ENCODE results near the gene NFASC.

NFASC gene

GRCh38 chr1:204997591-204998355 lies 127.1 kb downstream of the NFASC start:
- DNase-seq (ENCODE audit: insufficient read length, low spot score) (no peak), FAIRE-seq (no peak)
- TF ChIP-seq TAF1 (IDR thresholded peaks at IDR 0.05; ENCODE audit: low read depth, low read length) (no peak), POLR2AphosphoS5 (IDR thresholded peaks at IDR 0.05; ENCODE audit: low read depth, low read length) (no peak), SPI1 (IDR thresholded peaks at IDR 0.05; ENCODE audit: low read depth, low read length) (no peak), POU2F2 (IDR thresholded peaks at IDR 0.05; ENCODE audit: low read depth, low read length) (no peak), PAX5 (IDR thresholded peaks at IDR 0.05; ENCODE audit: insufficient read depth, low read length, severe bottlenecking) (no peak), POLR2A (IDR thresholded peaks at IDR 0.05; ENCODE audit: low read depth, low read length) (no peak)

GRCh38 chr1:205001162-205001561 lies 130.5 kb downstream of the NFASC start:
- TF ChIP-seq POLR2A (IDR thresholded peaks at IDR 0.05; ENCODE audit: low read depth, low read length): no peak
- TF ChIP-seq SPI1 (IDR thresholded peaks at IDR 0.05; ENCODE audit: low read depth, low read length): no peak
- TF ChIP-seq TAF1 (IDR thresholded peaks at IDR 0.05; ENCODE audit: low read depth, low read length): no peak
- TF ChIP-seq PAX5 (IDR thresholded peaks at IDR 0.05; ENCODE audit: insufficient read depth, low read length, severe bottlenecking): no peak
- TF ChIP-seq POLR2AphosphoS5 (IDR thresholded peaks at IDR 0.05; ENCODE audit: low read depth, low read length): no peak
- no peak for TF ChIP-seq POU2F2 (IDR thresholded peaks at IDR 0.05; ENCODE audit: low read depth, low read length)
- DNase-seq (ENCODE audit: insufficient read length, low spot score) (no peak), FAIRE-seq (no peak)

- FAIRE-seq: no peak
- DNase-seq (ENCODE audit: insufficient read length, low spot score): no peak
- no peak for TF ChIP-seq SPI1 (IDR thresholded peaks at IDR 0.05; ENCODE audit: low read depth, low read length)
- TF ChIP-seq POU2F2 (IDR thresholded peaks at IDR 0.05; ENCODE audit: low read depth, low read length): no peak
- no peak for TF ChIP-seq PAX5 (IDR thresholded peaks at IDR 0.05; ENCODE audit: insufficient read depth, low read length, severe bottlenecking)
Measured at GRCh38 chr1:205002705-205003104, 132.0 kb downstream of the NFASC start.

DNA sequence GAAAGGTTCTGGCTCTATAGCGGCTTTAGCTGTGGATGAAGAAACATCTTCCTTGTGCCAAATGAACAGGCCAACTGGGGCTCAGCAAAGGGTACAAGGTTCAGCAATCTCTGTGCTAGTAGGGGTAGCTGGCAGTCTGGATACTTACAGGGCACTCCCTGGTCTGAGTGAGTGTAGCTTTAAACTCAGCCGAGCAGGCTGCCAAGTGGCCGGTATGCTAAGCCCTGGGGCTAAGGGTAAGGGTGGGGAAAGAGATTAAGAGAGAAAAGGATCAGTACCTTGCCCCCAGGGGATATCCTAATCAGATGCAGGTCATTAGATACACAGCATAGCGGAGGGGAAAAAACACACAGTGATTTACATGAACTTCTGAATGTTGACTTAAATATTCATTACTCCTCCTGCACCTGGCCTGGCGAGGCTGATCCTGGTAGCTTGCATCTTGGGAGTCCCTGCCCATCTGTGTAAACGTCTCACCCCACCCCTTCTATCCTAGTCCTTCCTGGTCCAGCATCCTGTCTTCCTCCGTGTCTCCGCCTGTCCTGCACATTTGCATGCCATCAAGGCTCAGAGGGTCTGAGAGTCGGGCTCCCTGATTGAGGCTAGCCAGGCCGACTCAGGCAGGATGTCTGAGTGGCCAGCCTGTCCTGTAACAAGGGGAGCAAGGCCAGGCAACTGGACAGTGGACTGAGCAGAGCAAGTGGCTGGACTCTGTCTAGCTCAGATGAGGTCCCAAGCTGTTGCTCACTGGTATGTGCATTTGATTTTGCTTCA lies 132.9 kb downstream of the NFASC start:
- no peak for DNase-seq (ENCODE audit: insufficient read length, low spot score)
- FAIRE-seq: no peak
- TF ChIP-seq SPI1 (IDR thresholded peaks at IDR 0.05; ENCODE audit: low read depth, low read length) (no peak), TAF1 (IDR thresholded peaks at IDR 0.05; ENCODE audit: low read depth, low read length) (no peak), POLR2A (IDR thresholded peaks at IDR 0.05; ENCODE audit: low read depth, low read length) (no peak), PAX5 (IDR thresholded peaks at IDR 0.05; ENCODE audit: insufficient read depth, low read length, severe bottlenecking) (no peak), POLR2AphosphoS5 (IDR thresholded peaks at IDR 0.05; ENCODE audit: low read depth, low read length) (no peak), POU2F2 (IDR thresholded peaks at IDR 0.05; ENCODE audit: low read depth, low read length) (no peak)

- FAIRE-seq: no peak
- no peak for TF ChIP-seq POU2F2 (IDR thresholded peaks at IDR 0.05; ENCODE audit: low read depth, low read length)
- TF ChIP-seq TAF1 (IDR thresholded peaks at IDR 0.05; ENCODE audit: low read depth, low read length): no peak
- no peak for TF ChIP-seq POLR2A (IDR thresholded peaks at IDR 0.05; ENCODE audit: low read depth, low read length)
- TF ChIP-seq PAX5 (IDR thresholded peaks at IDR 0.05; ENCODE audit: insufficient read depth, low read length, severe bottlenecking): no peak
- TF ChIP-seq POLR2AphosphoS5 (IDR thresholded peaks at IDR 0.05; ENCODE audit: low read depth, low read length): no peak
- DNase-seq (ENCODE audit: insufficient read length, low spot score): no peak
Measured at GRCh38 chr1:205004351-205004750, 133.7 kb downstream of the NFASC start.

- no peak for FAIRE-seq
- TF ChIP-seq POLR2AphosphoS5 (IDR thresholded peaks at IDR 0.05; ENCODE audit: low read depth, low read length) (no peak), POLR2A (IDR thresholded peaks at IDR 0.05; ENCODE audit: low read depth, low read length) (no peak), PAX5 (IDR thresholded peaks at IDR 0.05; ENCODE audit: insufficient read depth, low read length, severe bottlenecking) (no peak), SPI1 (IDR thresholded peaks at IDR 0.05; ENCODE audit: low read depth, low read length) (no peak), POU2F2 (IDR thresholded peaks at IDR 0.05; ENCODE audit: low read depth, low read length) (no peak), TAF1 (IDR thresholded peaks at IDR 0.05; ENCODE audit: low read depth, low read length) (no peak)
Measured at GRCh38 chr1:205008896-205009295, 138.2 kb downstream of the NFASC start.

GRCh38 chr1:205009670-205010069 lies 139.0 kb downstream of the NFASC start:
- FAIRE-seq: no peak
- TF ChIP-seq PAX5 (IDR thresholded peaks at IDR 0.05; ENCODE audit: insufficient read depth, low read length, severe bottlenecking) (no peak), SPI1 (IDR thresholded peaks at IDR 0.05; ENCODE audit: low read depth, low read length) (no peak), POLR2A (IDR thresholded peaks at IDR 0.05; ENCODE audit: low read depth, low read length) (no peak), POLR2AphosphoS5 (IDR thresholded peaks at IDR 0.05; ENCODE audit: low read depth, low read length) (no peak), POU2F2 (IDR thresholded peaks at IDR 0.05; ENCODE audit: low read depth, low read length) (no peak), TAF1 (IDR thresholded peaks at IDR 0.05; ENCODE audit: low read depth, low read length) (no peak)
- no peak for DNase-seq (ENCODE audit: insufficient read length, low spot score)

More at GRCh38 chr1:205008896-205009295, 138.2 kb downstream of the NFASC start:
- no peak for DNase-seq (ENCODE audit: insufficient read length, low spot score)

- TF ChIP-seq TAF1 (IDR thresholded peaks at IDR 0.05; ENCODE audit: low read depth, low read length) (no peak), PAX5 (IDR thresholded peaks at IDR 0.05; ENCODE audit: insufficient read depth, low read length, severe bottlenecking) (no peak), SPI1 (IDR thresholded peaks at IDR 0.05; ENCODE audit: low read depth, low read length) (no peak), POU2F2 (IDR thresholded peaks at IDR 0.05; ENCODE audit: low read depth, low read length) (no peak), POLR2A (IDR thresholded peaks at IDR 0.05; ENCODE audit: low read depth, low read length) (no peak), POLR2AphosphoS5 (IDR thresholded peaks at IDR 0.05; ENCODE audit: low read depth, low read length) (no peak)
- FAIRE-seq (no peak), DNase-seq (ENCODE audit: insufficient read length, low spot score) (no peak)
Measured at GRCh38 chr1:205012391-205013140, 141.9 kb downstream of the NFASC start.
